Thyroid gland (tissue), 4 donors: Measurements from ENCODE around the gene ZNF107. TPM values are rescaled to one million over a fixed set of nuclear protein-coding genes. Genes with fewer than 3 reads are reported as not detected.
"Not testable (repeated sequence)": the region's sequence is repeated elsewhere in the genome, so short reads cannot be mapped to it uniquely, and the experiment has no call there.

Source experiments
- DNase-seq, 2 donors: peaks; one replicate each; pipeline ENCODE4 v3.0.0-alpha.2; 2019
- H3K27ac ChIP-seq, 3 donors: fragments of 200-600 bp; sonication (generic); 1 replicate in 2 of 3; 2 replicates in 1 of 3; pipeline ENCODE4 v1.5.1; 2016 to 2019; ENCODE audit warnings: mild to moderate bottlenecking in 1 of 3, moderate library complexity in 1 of 3
- H3K27me3 ChIP-seq: fragments of 200-600 bp; sonication (generic); one replicate; pipeline ENCODE4 v1.5.1; 2019
- H3K36me3 ChIP-seq, 2 donors: fragments of 200-600 bp; sonication (generic); one replicate each; pipeline ENCODE4 v1.5.1; 2016 to 2019
- H3K4me1 ChIP-seq, 2 donors: fragments of 200-600 bp; sonication (generic); one replicate each; pipeline ENCODE4 v1.5.1; 2017 to 2019
- H3K4me3 ChIP-seq, 3 donors: fragments of 200-600 bp; sonication (generic); replicated peaks in 1 of 3; 1 replicate in 2 of 3; 2 replicates in 1 of 3; pipeline ENCODE4 v1.5.1; 2016; ENCODE audit warnings: mild to moderate bottlenecking in 1 of 3
- H3K9me3 ChIP-seq: fragments of 200-600 bp; sonication (generic); one replicate; pipeline ENCODE4 v1.5.1; 2017
- CTCF ChIP-seq, 6 experiments: fragments of 200-600 bp in 3 of 6; fragments of 450-650 bp in 3 of 6; sonication (generic) in 3 of 6; IDR thresholded peaks; one replicate each; pipeline ENCODE4 v1.5.1; 2016 to 2019; ENCODE audit warnings: antibody characterized with exemption in 6 of 6, mild to moderate bottlenecking in 2 of 6, inconsistent platforms in 1 of 6, moderate library complexity in 1 of 6
- POLR2A ChIP-seq, 2 donors: fragments of 450-650 bp; IDR thresholded peaks; one replicate each; pipeline ENCODE4 v1.6.1; 2017; ENCODE audit warnings: antibody characterized with exemption in 2 of 2, mild to moderate bottlenecking in 2 of 2, moderate library complexity in 1 of 2
- WGBS, 2 donors: methylation state at CpG; one replicate each; pipeline ENCODE4 v1.1.5; 2017; 5-methylcytosine and 5-hydroxymethylcytosine counted together
- intact Hi-C: fragments of 100-400 bp; cut with DNase I; formaldehyde crosslinking; loops from one replicate; pipeline ENCODE4 v1.15.1; 2023
- total RNA-seq, 4 donors: library from RNA; depleted of rRNA; stranded (reverse); fragments of >200 nt; gene quantifications; one replicate each; pipeline ENCODE4 v1.2.3, GENCODE V29; 2016

The ZNF107 gene
- total RNA-seq, 4 donors from 2014 or later, result 8.5 to 16.4 (median 12.9) TPM

DNA sequence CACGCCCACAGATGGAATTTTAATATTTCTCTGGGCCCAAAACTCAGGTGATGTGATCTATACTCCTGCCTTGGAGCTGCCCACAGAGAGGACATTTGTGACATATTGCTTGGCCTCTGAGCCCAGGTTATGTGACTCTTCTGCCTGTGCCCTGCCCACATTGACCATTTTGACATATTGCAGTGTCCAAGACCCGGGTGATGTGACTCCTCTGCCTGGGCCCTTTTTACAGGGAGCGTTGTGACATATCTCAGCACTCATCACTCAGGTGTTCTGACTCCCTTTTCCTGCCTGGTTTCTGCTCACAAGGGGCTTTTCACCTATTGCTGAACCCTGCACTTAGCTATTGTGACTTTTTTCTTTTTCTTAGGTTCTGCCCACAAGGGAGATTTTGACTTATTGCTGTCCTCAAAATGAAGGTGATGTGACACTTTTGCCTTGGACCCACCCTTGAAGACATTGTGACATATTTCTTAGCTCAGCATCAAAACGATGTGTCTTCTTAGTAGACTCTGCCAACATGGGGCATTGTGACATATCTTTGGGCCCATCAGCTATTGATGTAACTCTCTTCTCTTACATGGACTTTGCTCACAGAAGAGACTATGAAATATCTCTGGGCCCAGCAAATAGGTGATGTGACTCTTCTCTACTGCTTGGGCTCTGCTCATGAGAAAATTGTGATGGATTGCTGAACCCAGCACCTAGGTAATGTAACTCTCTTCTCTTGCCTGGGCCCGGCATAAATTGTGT, 11.0 kb upstream of the ZNF107 start:
- intact Hi-C loops, result no loop called here
- WGBS, 2 donors, result 86 to 92% methylated on average over 5 of the region's 5 CpGs
- Histone ChIP-seq H3K4me3 (no peak overlapping the region), H3K9me3 (no peaks in the 10 kb centered on the region), H3K27me3 (no peaks in the 10 kb centered on the region), H3K4me1 (peaks cover 7 to 12% of the 10 kb centered on the region in 2 donors), H3K27ac (no peak overlapping the region), H3K36me3 (no peaks in the 10 kb centered on the region)
- TF ChIP-seq CTCF (IDR thresholded peaks at IDR 0.05), result no peak
- DNase-seq, result no peak

DNA sequence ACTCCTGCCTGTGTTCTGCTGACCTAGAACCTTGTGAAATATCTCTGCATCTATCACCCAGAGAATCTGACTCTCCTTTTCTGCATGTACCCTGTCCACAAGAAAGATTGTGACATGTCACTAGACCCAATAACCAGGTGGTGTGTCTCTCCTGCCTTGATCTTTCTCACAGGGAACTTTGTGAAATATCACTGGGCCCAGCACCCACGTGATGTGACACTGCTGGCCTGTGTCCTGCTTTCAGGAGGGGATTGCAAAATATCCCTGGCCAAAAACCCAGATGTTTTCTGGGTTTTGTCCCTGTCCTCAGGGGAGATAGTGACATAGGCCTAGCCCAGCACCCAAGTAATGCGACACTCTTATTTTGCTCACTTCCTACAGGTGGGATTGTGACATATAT, 10.1 kb upstream of the ZNF107 start:
- no peak overlapping the region for H3K4me3 ChIP-seq
- no peaks in the 10 kb centered on the region for H3K36me3 ChIP-seq
- H3K4me1 ChIP-seq, result peaks cover 7 to 12% of the 10 kb centered on the region in 2 donors
- TF ChIP-seq CTCF (IDR thresholded peaks at IDR 0.05) (no peak), POLR2A (IDR thresholded peaks at IDR 0.05) (no peak)
- H3K27ac ChIP-seq, result no peak overlapping the region
- intact Hi-C loops, result no loop called here
- H3K9me3 ChIP-seq, result no peaks in the 10 kb centered on the region
- H3K27me3 ChIP-seq, result no peaks in the 10 kb centered on the region
- 59 to 86% methylated on average over 2 of the region's 2 CpGs for WGBS, 2 donors
- no peak for DNase-seq

GRCh38 chr7:64656489-64656888, 9.4 kb upstream of the ZNF107 start:
- DNase-seq, result no peak
- no peaks in the 10 kb centered on the region for H3K9me3 ChIP-seq
- no peak for TF ChIP-seq CTCF (IDR thresholded peaks at IDR 0.05)
- no peak for TF ChIP-seq POLR2A (IDR thresholded peaks at IDR 0.05)
- H3K4me3 ChIP-seq, result no peak overlapping the region
- no peaks in the 10 kb centered on the region for H3K27me3 ChIP-seq
- H3K27ac ChIP-seq, result no peak overlapping the region
- H3K36me3 ChIP-seq, result no peaks in the 10 kb centered on the region
- WGBS, 2 donors, result 88 to 96% methylated on average over 3 of the region's 3 CpGs
- peaks cover 7 to 12% of the 10 kb centered on the region in 2 donors for H3K4me1 ChIP-seq
- intact Hi-C loops, result no loop called here

DNA sequence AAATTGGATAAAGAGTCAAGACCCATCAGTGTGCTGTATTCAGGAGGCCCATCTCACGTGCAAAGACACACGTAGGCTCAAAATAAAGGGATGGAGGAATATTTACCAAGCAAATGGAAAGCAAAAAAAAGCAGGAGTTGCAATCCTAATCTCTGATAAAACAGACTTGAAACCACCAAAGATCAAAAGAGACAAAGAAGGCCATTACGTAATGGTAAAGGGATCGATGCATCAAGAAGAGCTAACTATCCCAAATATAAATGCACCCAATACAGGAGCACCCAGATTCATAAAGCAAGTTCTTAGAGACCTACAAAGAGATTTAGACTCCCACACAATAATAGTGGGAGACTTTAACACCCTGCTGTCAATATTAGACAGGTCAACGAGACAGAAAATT, 3.8 kb upstream of the ZNF107 start:
- H3K4me3 ChIP-seq, H3K36me3 ChIP-seq, H3K4me1 ChIP-seq, DNase-seq, H3K27me3 ChIP-seq, H3K27ac ChIP-seq, H3K9me3 ChIP-seq, intact Hi-C loops: not testable (repeated sequence)
- 94 to 95% methylated on average over 5 of the region's 5 CpGs for WGBS, 2 donors

GRCh38 chr7:64666663-64667050, 724 bp downstream of the ZNF107 start:
- Histone ChIP-seq H3K4me1 (peaks cover 0 to 9% of the 10 kb centered on the region in 2 donors), H3K4me3 (peak overlapping the region; percentile 54 to 63 (median 58)), H3K27ac (peak overlapping the region in 1 of 3 donors; percentile 54), H3K36me3 (no peaks in the 10 kb centered on the region), H3K27me3 (no peaks in the 10 kb centered on the region), H3K9me3 (no peaks in the 10 kb centered on the region)
- WGBS, 2 donors, result 54 to 66% methylated on average over 2 of the region's 2 CpGs
- intact Hi-C loops, result no loop called here
- no peak for TF ChIP-seq CTCF (IDR thresholded peaks at IDR 0.05)
- no peak for TF ChIP-seq POLR2A (IDR thresholded peaks at IDR 0.05)
- DNase-seq, result no peak
